HepG2 (cell line): Measurements from ENCODE around the gene TASOR2. TPM values are rescaled to one million over a fixed set of nuclear protein-coding genes. Genes with fewer than 3 reads are reported as not detected.

Experiments used
- ELF3 ChIP-seq: IDR thresholded peaks from 2 replicates; pipeline ENCODE4 v1.6.1; 2016; ENCODE audit warnings: missing genetic modification reagents, missing compliant biosample characterization
- HNF4G ChIP-seq, 2 experiments: sonication (generic) in 1 of 2; formaldehyde crosslinking in 1 of 2; IDR thresholded peaks; 2 replicates each; pipeline versions ENCODE4 v1.4.0 to v1.6.1; 2011 to 2020; ENCODE audit warnings: borderline replicate concordance in 2 of 2, low read depth in 2 of 2, mild to moderate bottlenecking in 2 of 2, low read length in 1 of 2, missing genetic modification reagents in 1 of 2, moderate library complexity in 1 of 2
- JARID2 ChIP-seq: sonication (generic); formaldehyde crosslinking; IDR thresholded peaks from 2 replicates; pipeline ENCODE4 v1.8.1; 2023; ENCODE audit warnings: missing genetic modification reagents, inconsistent platforms; ENCODE audit not compliant: insufficient replicate concordance
- NAIF1 ChIP-seq: sonication (generic); formaldehyde crosslinking; IDR thresholded peaks from 2 replicates; pipeline ENCODE4 v1.5.0; 2020; ENCODE audit warnings: mild to moderate bottlenecking, missing genetic modification reagents, borderline replicate concordance
- PLSCR1 ChIP-seq: sonication (generic); formaldehyde crosslinking; IDR thresholded peaks from 2 replicates; pipeline ENCODE4 v1.5.0; 2020; ENCODE audit warnings: missing genetic modification reagents, mild to moderate bottlenecking, borderline replicate concordance
- SKI ChIP-seq: fragments of 450-650 bp; IDR thresholded peaks from one replicate; pipeline ENCODE4 v1.6.1; 2018; ENCODE audit warnings: mild to moderate bottlenecking; ENCODE audit not compliant: partially characterized antibody
- TAF1 ChIP-seq: sonication (generic); formaldehyde crosslinking; IDR thresholded peaks from 2 replicates; pipeline ENCODE4 v1.4.0; 2020; ENCODE audit warnings: missing genetic modification reagents
- ZFP82 ChIP-seq: sonication (generic); formaldehyde crosslinking; IDR thresholded peaks from 2 replicates; pipeline ENCODE4 v1.5.1; 2020; ENCODE audit warnings: mild to moderate bottlenecking, missing genetic modification reagents, borderline replicate concordance
- ZNF318 ChIP-seq: sonication (generic); formaldehyde crosslinking; IDR thresholded peaks from 2 replicates; pipeline ENCODE4 v1.4.0; 2020; ENCODE audit warnings: mild to moderate bottlenecking, missing genetic modification reagents
- ZZZ3 ChIP-seq: sonication (generic); formaldehyde crosslinking; IDR thresholded peaks from 2 replicates; pipeline ENCODE4 v1.4.0; 2020; ENCODE audit warnings: missing genetic modification reagents, mild to moderate bottlenecking, borderline replicate concordance
- polyA plus RNA-seq, 8 experiments: library from polyadenylated mRNA; depleted of rRNA in 3 of 8; stranded (reverse) in 7 of 8; unstranded in 1 of 8; fragments of >200 nt; fragmentation: Illumina TruSeq in 4 of 8; extraction: Trizol in 4 of 8; gene quantifications; 2 replicates each; pipeline versions ENCODE4 v1.2.1 to v1.2.3, GENCODE V29; 2011 to 2016; ENCODE audit warnings: low read depth in 4 of 8, missing spikeins in 1 of 8, mixed read lengths in 1 of 8; ENCODE audit not compliant: insufficient read depth in 1 of 8
- total RNA-seq, 5 experiments: library from RNA; depleted of rRNA; stranded (reverse); fragments of >200 nt; fragmentation: Illumina TruSeq; extraction: Trizol; gene quantifications; 2 replicates each; pipeline ENCODE4 v1.2.3, GENCODE V29; 2016; ENCODE audit warnings: low read depth in 1 of 5
- TF ChIP-seq, protein P1 (sequence below): sonication (generic); formaldehyde crosslinking; IDR thresholded peaks from 2 replicates; pipeline ENCODE4 v1.4.0; 2020; ENCODE audit warnings: mild to moderate bottlenecking, low read depth, missing genetic modification reagents
- TF ChIP-seq, protein P2 (sequence below): sonication (generic); formaldehyde crosslinking; IDR thresholded peaks from 2 replicates; pipeline ENCODE4 v1.4.0; 2020; ENCODE audit warnings: mild to moderate bottlenecking, missing genetic modification reagents

Gene TASOR2
- total and polyA plus RNA-seq, 2 of the 13 experiments (the other 11 are each of a cell fraction or from before 2014, with no cell fraction given) = 24.2 to 55.3 TPM

- TF ChIP-seq, protein P1, sequence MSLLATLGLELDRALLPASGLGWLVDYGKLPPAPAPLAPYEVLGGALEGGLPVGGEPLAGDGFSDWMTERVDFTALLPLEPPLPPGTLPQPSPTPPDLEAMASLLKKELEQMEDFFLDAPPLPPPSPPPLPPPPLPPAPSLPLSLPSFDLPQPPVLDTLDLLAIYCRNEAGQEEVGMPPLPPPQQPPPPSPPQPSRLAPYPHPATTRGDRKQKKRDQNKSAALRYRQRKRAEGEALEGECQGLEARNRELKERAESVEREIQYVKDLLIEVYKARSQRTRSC (CRISPR knock-in tag) = no peak
- TF ChIP-seq ZFP82 (CRISPR knock-in tag) (peak; percentile 88; the same call in 1 of the 2 replicates), ZNF318 (CRISPR knock-in tag) (no peak), ZZZ3 (peak; percentile 74; the same call in 1 of the 2 replicates), PLSCR1 (CRISPR knock-in tag) (0 out of 2 replicates have a peak, but pooled peaks have one; percentile 64), SKI (no peak), TAF1 (CRISPR knock-in tag) (peak; percentile 49; the same call in 1 of the 2 replicates), ELF3 (peak; percentile 93), JARID2 (peak; percentile 97), NAIF1 (CRISPR knock-in tag) (peak; percentile 81; the same call in 1 of the 2 replicates), HNF4G (IDR thresholded peaks at IDR 0.05; ENCODE audit: borderline replicate concordance, low read depth, low read length) (0 out of 2 replicates have a peak, but pooled peaks have one; percentile 12), HNF4G (CRISPR knock-in tag; IDR thresholded peaks at IDR 0.05; ENCODE audit: borderline replicate concordance, low read depth) (no peak)
- TF ChIP-seq, protein P2, sequence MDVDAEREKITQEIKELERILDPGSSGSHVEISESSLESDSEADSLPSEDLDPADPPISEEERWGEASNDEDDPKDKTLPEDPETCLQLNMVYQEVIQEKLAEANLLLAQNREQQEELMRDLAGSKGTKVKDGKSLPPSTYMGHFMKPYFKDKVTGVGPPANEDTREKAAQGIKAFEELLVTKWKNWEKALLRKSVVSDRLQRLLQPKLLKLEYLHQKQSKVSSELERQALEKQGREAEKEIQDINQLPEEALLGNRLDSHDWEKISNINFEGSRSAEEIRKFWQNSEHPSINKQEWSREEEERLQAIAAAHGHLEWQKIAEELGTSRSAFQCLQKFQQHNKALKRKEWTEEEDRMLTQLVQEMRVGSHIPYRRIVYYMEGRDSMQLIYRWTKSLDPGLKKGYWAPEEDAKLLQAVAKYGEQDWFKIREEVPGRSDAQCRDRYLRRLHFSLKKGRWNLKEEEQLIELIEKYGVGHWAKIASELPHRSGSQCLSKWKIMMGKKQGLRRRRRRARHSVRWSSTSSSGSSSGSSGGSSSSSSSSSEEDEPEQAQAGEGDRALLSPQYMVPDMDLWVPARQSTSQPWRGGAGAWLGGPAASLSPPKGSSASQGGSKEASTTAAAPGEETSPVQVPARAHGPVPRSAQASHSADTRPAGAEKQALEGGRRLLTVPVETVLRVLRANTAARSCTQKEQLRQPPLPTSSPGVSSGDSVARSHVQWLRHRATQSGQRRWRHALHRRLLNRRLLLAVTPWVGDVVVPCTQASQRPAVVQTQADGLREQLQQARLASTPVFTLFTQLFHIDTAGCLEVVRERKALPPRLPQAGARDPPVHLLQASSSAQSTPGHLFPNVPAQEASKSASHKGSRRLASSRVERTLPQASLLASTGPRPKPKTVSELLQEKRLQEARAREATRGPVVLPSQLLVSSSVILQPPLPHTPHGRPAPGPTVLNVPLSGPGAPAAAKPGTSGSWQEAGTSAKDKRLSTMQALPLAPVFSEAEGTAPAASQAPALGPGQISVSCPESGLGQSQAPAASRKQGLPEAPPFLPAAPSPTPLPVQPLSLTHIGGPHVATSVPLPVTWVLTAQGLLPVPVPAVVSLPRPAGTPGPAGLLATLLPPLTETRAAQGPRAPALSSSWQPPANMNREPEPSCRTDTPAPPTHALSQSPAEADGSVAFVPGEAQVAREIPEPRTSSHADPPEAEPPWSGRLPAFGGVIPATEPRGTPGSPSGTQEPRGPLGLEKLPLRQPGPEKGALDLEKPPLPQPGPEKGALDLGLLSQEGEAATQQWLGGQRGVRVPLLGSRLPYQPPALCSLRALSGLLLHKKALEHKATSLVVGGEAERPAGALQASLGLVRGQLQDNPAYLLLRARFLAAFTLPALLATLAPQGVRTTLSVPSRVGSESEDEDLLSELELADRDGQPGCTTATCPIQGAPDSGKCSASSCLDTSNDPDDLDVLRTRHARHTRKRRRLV (CRISPR knock-in tag) = peak; percentile 89; the same call in 1 of the 2 replicates
These were observed at the start of gene TASOR2 (continued) for GRCh38 chr10:5684318-5684970.
